Head of caudate nucleus (tissue), 42 donors: ENCODE data around the gene PDE4D.

Source experiments
- DNase-seq, 42 donors: peaks; one replicate each; pipeline versions ENCODE4 v3.0.0 to v3.0.0-alpha.2; 2020 to 2021; ENCODE audit warnings: mixed read lengths in 7 of 42
- intact Hi-C: fragments of 100-400 bp; cut with DNase I; formaldehyde crosslinking; loops from one replicate; pipeline ENCODE4 v1.15.0; 2022

Gene PDE4D

GRCh38 chr5:59724482-59725391 lies 168.8 kb downstream of the PDE4D start:
- peak in 2 of 42 donors; percentile 6 to 19 for DNase-seq
- intact Hi-C loops, result no loop called here

DNA sequence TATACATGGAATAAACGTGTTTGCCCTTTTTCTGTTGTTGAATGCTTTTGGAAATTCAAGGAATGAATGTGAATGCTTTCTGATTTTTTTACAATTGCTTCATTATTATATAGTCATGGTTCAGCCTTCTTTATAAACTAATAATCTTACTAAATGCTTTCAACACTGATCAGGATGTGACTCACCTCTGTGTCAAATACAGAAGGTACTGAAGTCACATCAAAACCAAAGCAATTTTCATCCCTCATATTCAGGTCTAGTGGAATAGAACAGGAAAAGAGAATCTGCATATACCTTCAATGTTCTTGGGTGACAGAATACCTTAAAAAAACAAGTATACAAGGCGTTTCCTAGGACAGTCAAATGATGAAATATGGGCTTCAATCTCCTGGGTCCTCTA lies 170.7 kb downstream of the PDE4D start:
- no peak for DNase-seq
- intact Hi-C loops, result no loop called here

DNA sequence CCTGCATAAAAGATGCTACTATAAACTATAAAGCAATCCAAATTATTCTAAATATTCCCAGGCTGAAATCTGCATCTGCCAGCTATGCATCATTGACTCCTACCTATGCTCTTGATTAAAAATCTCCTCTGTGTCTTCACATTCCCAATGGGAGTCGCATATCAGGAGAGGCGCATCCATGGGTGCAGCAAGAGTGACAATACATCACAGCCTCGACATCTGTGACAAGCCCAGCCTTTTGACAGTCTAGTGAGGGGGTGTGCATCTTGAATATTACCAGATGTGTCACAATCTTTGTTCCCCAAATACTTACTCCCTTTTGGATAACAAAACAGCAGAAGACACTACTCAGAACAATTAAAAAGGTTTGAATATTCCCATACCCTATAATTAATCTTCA lies 171.8 kb downstream of the PDE4D start:
- intact Hi-C loops, result no loop called here
- DNase-seq, result peak in 36 of 42 donors; percentile 9 to 88 (median 55)

DNA sequence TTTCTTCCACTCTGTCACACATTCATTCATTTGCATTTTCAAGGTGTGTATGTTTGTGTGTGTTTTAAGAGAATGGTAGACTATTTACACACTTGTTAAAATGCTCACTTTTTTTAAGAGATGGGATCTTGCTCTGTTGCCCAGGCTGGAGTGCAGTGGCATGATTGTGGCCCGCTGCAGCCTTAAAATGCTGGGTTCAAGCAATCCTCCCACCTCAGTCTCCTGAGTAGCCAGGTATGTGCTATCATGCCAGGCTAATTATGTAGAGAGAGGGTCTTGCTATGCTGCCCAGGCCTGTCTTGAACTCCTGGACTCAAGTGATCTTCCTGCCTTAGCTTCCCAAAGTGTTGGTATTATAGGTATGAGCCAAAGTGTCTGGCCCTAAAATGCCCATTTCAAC lies 173.5 kb downstream of the PDE4D start:
- DNase-seq, result no peak
- intact Hi-C loops, result no loop called here

- intact Hi-C loops, result no loop called here
- DNase-seq, result no peak
Measured at GRCh38 chr5:59716966-59717500, 176.5 kb downstream of the PDE4D start.

DNA sequence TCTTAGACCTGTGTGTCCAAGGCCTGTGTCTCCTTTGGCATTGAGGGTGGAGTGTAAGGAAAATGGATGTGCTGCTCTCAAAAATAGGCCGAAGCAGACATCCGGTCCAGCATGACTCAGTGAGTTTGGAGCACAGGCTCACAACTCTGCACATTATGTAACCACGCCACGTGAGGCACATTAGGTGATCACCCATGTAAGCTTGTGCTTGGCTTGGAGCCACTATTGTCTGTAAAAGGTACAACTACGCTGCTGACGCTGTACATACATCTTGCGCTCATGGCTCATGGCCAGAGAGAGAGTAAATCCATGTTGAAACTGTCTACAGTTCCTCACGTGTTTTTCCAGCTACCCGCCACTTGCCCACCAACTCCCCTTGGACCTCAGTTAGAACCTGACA lies 177.5 kb downstream of the PDE4D start:
- DNase-seq, result no peak
- intact Hi-C loops, result no loop called here

- DNase-seq, result no peak
- intact Hi-C loops, result no loop called here
Measured at GRCh38 chr5:59715228-59715627, 178.3 kb downstream of the PDE4D start.

DNA sequence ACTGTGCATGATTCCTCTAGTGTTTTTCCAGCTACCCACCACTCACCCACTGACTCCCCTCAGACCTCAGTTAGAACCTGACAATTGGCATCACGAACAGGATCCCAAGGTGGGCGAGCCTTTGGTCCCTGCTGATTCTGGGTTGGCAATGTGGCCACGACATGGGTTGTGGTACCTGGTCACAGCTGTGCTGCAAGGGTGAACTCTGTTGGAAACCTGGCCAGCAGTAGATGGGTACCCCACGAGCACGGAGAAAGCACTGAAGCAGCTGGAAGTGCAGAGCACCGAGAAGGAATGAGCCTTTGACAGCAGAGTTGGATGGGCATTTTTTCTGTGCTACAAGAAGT lies 180.1 kb downstream of the PDE4D start:
- no peak for DNase-seq
- intact Hi-C loops, result no loop called here

- intact Hi-C loops, result no loop called here
- DNase-seq, result no peak
Measured at GRCh38 chr5:59712836-59713497, 180.6 kb downstream of the PDE4D start.

DNA sequence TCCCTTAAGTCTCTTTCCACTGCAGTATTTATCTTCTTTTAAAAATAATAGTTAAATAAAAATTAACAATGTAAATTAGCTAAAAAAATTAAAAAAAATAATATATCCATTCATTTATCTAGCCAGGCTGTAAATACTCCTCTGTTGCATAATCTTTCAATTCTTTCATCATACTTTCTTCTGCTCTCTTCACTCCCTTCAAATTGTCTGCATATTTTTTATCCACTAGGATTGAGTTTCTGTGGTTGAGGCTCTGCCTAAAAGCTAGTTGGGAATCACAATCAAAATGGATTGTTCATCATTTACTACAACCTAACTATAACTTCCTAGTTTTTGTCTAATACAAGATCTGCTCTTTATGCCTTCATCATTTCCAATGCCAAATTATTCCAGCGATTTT lies 182.2 kb downstream of the PDE4D start:
- DNase-seq, result no peak
- intact Hi-C loops, result no loop called here

GRCh38 chr5:59709846-59710245 lies 183.7 kb downstream of the PDE4D start:
- no peak for DNase-seq
- intact Hi-C loops, result no loop called here

GRCh38 chr5:59709346-59709821 lies 184.1 kb downstream of the PDE4D start:
- intact Hi-C loops, result no loop called here
- no peak for DNase-seq

GRCh38 chr5:59704936-59705335 lies 188.6 kb downstream of the PDE4D start:
- intact Hi-C loops, result no loop called here
- DNase-seq, result no peak

DNA sequence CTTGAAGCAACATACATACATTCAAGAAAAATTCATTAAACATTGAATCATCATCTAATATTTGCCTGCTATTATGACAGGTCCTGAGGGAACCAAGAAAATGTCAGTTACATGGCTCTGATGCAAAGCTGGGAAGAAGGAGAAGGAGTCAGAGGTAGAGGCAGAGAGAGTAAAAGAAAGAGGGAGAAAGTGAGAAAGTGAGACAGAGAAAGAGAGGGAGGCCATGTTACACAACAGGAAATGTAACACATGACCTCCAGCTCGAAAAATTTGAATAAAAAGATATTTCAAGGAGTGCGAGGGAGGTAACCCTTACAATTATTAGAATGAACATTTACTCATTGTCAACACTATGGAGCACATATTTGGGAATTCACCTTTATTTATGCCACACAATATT lies 189.7 kb downstream of the PDE4D start:
- intact Hi-C loops, result no loop called here
- no peak for DNase-seq

- intact Hi-C loops, result no loop called here
- no peak for DNase-seq
Measured at GRCh38 chr5:59698207-59699178, 195.0 kb downstream of the PDE4D start.

- no peak for DNase-seq
- intact Hi-C loops, result no loop called here
Measured at GRCh38 chr5:59694411-59694810, 199.1 kb downstream of the PDE4D start.

GRCh38 chr5:59693492-59694309 lies 199.8 kb downstream of the PDE4D start:
- no peak for DNase-seq
- intact Hi-C loops, result no loop called here

GRCh38 chr5:59685793-59686192 lies 207.7 kb downstream of the PDE4D start:
- intact Hi-C loops, result no loop called here
- DNase-seq, result no peak

DNA sequence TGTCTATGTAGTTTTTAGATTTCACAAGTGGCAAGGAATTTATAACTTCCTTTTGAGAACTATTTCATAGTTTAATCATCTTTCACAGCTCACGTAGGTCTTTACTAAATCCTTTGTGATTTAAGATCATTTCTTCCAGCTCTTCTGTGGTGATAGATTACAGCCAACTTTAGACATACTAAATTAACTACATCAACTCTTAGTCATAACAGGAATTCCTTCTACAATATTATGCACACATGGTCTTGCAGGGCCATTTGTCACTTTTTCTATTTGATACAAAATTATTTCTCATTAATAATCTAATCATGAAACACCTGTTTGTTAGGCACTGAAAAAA lies 208.4 kb downstream of the PDE4D start:
- no peak for DNase-seq
- intact Hi-C loops, result no loop called here
